ENCODE data around the gene PIAS2. TPM values are rescaled to one million over a fixed set of nuclear protein-coding genes. Genes with fewer than 3 reads are reported as not detected.
"Not testable (repeated sequence)": the region's sequence is repeated elsewhere in the genome, so short reads cannot be mapped to it uniquely, and the experiment has no call there.

The PIAS2 gene
- total RNA-seq, 1 donor: 38.5 TPM

- TF ChIP-seq CTCF (IDR thresholded peaks at IDR 0.05; ENCODE audit: insufficient read depth, low read length): no peak
- H3K4me3 ChIP-seq (ENCODE audit: low read depth, low read length): no peak overlapping the region
- no peak for DNase-seq (ENCODE audit: low read depth)
Observed at GRCh38 chr18:46858290-46858689, 59.0 kb downstream of the PIAS2 start.

GRCh38 chr18:46856973-46857372, 60.3 kb downstream of the PIAS2 start:
- DNase-seq (ENCODE audit: low read depth): peak; percentile 5
- no peak for TF ChIP-seq CTCF (IDR thresholded peaks at IDR 0.05; ENCODE audit: insufficient read depth, low read length)
- H3K4me3 ChIP-seq (ENCODE audit: low read depth, low read length): no peak overlapping the region

- no peak for DNase-seq (ENCODE audit: low read depth)
- no peak for TF ChIP-seq CTCF (IDR thresholded peaks at IDR 0.05; ENCODE audit: insufficient read depth, low read length)
- H3K4me3 ChIP-seq (ENCODE audit: low read depth, low read length): no peak overlapping the region
Observed at GRCh38 chr18:46849007-46849406, 68.3 kb downstream of the PIAS2 start.

- H3K4me3 ChIP-seq (ENCODE audit: low read depth, low read length): no peak overlapping the region
- DNase-seq (ENCODE audit: low read depth): no peak
- TF ChIP-seq CTCF (IDR thresholded peaks at IDR 0.05; ENCODE audit: insufficient read depth, low read length): no peak
Observed at GRCh38 chr18:46843372-46843771, 73.9 kb downstream of the PIAS2 start.

- no peak for DNase-seq (ENCODE audit: low read depth)
Observed at GRCh38 chr18:46842583-46842982, 74.7 kb downstream of the PIAS2 start.

GRCh38 chr18:46833899-46834298, 83.4 kb downstream of the PIAS2 start:
- no peak for DNase-seq (ENCODE audit: low read depth)
- H3K4me3 ChIP-seq (ENCODE audit: low read depth, low read length): no peak overlapping the region
- TF ChIP-seq CTCF (IDR thresholded peaks at IDR 0.05; ENCODE audit: insufficient read depth, low read length): no peak

More at GRCh38 chr18:46842583-46842982, 74.7 kb downstream of the PIAS2 start:
- no peak overlapping the region for H3K4me3 ChIP-seq (ENCODE audit: low read depth, low read length)
- no peak for TF ChIP-seq CTCF (IDR thresholded peaks at IDR 0.05; ENCODE audit: insufficient read depth, low read length)

- DNase-seq (ENCODE audit: low read depth): peak; percentile 5
- no peak for TF ChIP-seq CTCF (IDR thresholded peaks at IDR 0.05; ENCODE audit: insufficient read depth, low read length)
Observed at GRCh38 chr18:46832849-46833248, 84.5 kb downstream of the PIAS2 start.

GRCh38 chr18:46832422-46832821, 84.9 kb downstream of the PIAS2 start:
- H3K4me3 ChIP-seq (ENCODE audit: low read depth, low read length); DNase-seq (ENCODE audit: low read depth): not testable (repeated sequence)

More at GRCh38 chr18:46832849-46833248, 84.5 kb downstream of the PIAS2 start:
- no peak overlapping the region for H3K4me3 ChIP-seq (ENCODE audit: low read depth, low read length)
